Body of pancreas (tissue), 4 donors: ENCODE data around the gene OLA1.

ENCODE experiments used
- POLR2A ChIP-seq, 3 donors: fragments of 450-650 bp; IDR thresholded peaks; one replicate each; pipeline ENCODE4 v1.6.1; 2016; ENCODE audit warnings: antibody characterized with exemption in 3 of 3, mild to moderate bottlenecking in 2 of 3
- TF ChIP-seq, protein P1 (sequence below), 7 experiments: fragments of 450-650 bp in 4 of 7; fragments of 200-600 bp in 3 of 7; sonication (generic) in 3 of 7; IDR thresholded peaks; one replicate each; pipeline ENCODE4 v1.5.1; 2016 to 2019; ENCODE audit warnings: antibody characterized with exemption in 7 of 7

DNA sequence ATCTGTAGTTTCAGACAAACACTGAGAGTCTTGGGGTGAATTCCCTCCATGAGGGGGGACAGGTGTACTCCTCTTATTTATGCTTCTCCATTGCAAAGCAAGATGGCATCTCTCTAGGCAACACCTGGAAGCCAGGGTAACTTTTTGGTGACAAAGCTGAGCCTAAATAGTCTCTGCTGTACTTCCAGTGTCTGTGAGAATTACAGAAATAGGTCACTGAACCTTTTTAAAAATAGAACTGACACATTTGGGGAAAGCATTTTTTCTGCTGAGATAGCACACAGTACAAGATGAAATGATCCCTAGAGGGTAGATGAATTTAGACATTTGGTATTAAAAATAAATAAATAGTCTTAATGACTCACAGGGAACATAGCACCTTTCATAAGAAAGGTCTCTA is 211.5 kb downstream of the OLA1 start:
- no peak for TF ChIP-seq POLR2A (IDR thresholded peaks at IDR 0.05)
- TF ChIP-seq, protein P1, sequence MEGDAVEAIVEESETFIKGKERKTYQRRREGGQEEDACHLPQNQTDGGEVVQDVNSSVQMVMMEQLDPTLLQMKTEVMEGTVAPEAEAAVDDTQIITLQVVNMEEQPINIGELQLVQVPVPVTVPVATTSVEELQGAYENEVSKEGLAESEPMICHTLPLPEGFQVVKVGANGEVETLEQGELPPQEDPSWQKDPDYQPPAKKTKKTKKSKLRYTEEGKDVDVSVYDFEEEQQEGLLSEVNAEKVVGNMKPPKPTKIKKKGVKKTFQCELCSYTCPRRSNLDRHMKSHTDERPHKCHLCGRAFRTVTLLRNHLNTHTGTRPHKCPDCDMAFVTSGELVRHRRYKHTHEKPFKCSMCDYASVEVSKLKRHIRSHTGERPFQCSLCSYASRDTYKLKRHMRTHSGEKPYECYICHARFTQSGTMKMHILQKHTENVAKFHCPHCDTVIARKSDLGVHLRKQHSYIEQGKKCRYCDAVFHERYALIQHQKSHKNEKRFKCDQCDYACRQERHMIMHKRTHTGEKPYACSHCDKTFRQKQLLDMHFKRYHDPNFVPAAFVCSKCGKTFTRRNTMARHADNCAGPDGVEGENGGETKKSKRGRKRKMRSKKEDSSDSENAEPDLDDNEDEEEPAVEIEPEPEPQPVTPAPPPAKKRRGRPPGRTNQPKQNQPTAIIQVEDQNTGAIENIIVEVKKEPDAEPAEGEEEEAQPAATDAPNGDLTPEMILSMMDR (IDR thresholded peaks at IDR 0.05) = no peak
